Neural cell (in vitro differentiated cells): ENCODE results near the gene EIF4A2. TPM values are rescaled to one million over a fixed set of nuclear protein-coding genes. Genes with fewer than 3 reads are reported as not detected.

Experiments
- H2AFZ ChIP-seq: fragments of 200-600, 300-800 bp; sonication (generic), shearing (Covaris generic); 2 replicates; pipeline ENCODE4 v1.6.0; 2014; ENCODE audit warnings: low read depth, mild to moderate bottlenecking, antibody characterized with exemption, low read length, moderate library complexity
- H3F3A ChIP-seq: fragments of 200-600 bp; shearing (Covaris generic); 2 replicates; pipeline ENCODE4 v1.6.1; 2016; ENCODE audit warnings: mild to moderate bottlenecking, moderate library complexity, mixed read lengths, antibody characterized with exemption, low read length; ENCODE audit not compliant: insufficient read depth, poor library complexity, severe bottlenecking
- H3K27ac ChIP-seq: fragments of 200-600, 300-800 bp; sonication (generic), shearing (Covaris generic); 2 replicates; pipeline ENCODE4 v1.5.1; 2014; ENCODE audit warnings: mild to moderate bottlenecking, low read length, moderate library complexity
- H3K27me3 ChIP-seq: fragments of 300-800, 200-600 bp; sonication (generic), shearing (Covaris generic); 2 replicates; pipeline ENCODE4 v1.6.0; 2014; ENCODE audit warnings: mild to moderate bottlenecking, low read depth, low read length, moderate library complexity; ENCODE audit not compliant: insufficient read depth
- H3K36me3 ChIP-seq: fragments of 300-800, 200-600 bp; sonication (generic), shearing (Covaris generic); 2 replicates; pipeline ENCODE4 v1.5.1; 2014; ENCODE audit warnings: mild to moderate bottlenecking, antibody characterized with exemption, low read length, moderate library complexity; ENCODE audit not compliant: insufficient read depth
- H3K4me2 ChIP-seq: fragments of 300-800, 200-600 bp; sonication (generic), shearing (Covaris generic); 2 replicates; pipeline ENCODE4 v1.6.0; 2014; ENCODE audit warnings: mild to moderate bottlenecking, low read length
- H3K4me3 ChIP-seq: fragments of 300-800, 200-600 bp; sonication (generic), shearing (Covaris generic); 2 replicates; pipeline ENCODE4 v1.5.1; 2014; ENCODE audit warnings: mild to moderate bottlenecking, low read length, moderate library complexity
- H3K79me2 ChIP-seq: fragments of 200-600 bp; shearing (Covaris generic); replicated peaks from 2 replicates; pipeline ENCODE4 v1.6.0; 2014; ENCODE audit warnings: mild to moderate bottlenecking, low read length, moderate library complexity; ENCODE audit not compliant: insufficient read depth
- H3K9ac ChIP-seq: fragments of 300-800, 200-600 bp; sonication (generic), shearing (Covaris generic); 2 replicates; pipeline ENCODE4 v1.6.1; 2016; ENCODE audit warnings: mild to moderate bottlenecking, low read length, mixed read lengths
- H3K9me2 ChIP-seq: fragments of 200-600 bp; shearing (Covaris generic); 2 replicates; pipeline ENCODE4 v1.6.1; 2016; ENCODE audit warnings: mild to moderate bottlenecking, low read length, mixed read lengths; ENCODE audit not compliant: insufficient read depth
- H3K9me3 ChIP-seq: fragments of 200-600, 300-800 bp; sonication (generic), shearing (Covaris generic); 2 replicates; pipeline ENCODE4 v1.6.1; 2016; ENCODE audit warnings: mild to moderate bottlenecking, mixed run types, low read length, moderate library complexity, mixed read lengths
- H4K20me1 ChIP-seq: fragments of 200-600 bp; shearing (Covaris generic); 2 replicates; pipeline ENCODE4 v1.6.1; 2016; ENCODE audit warnings: mild to moderate bottlenecking, mixed run types; ENCODE audit not compliant: insufficient read depth
- CTCF ChIP-seq: fragments of 450-650 bp; IDR thresholded peaks from 2 replicates; pipeline ENCODE4 v1.5.1; 2014; ENCODE audit warnings: antibody characterized with exemption, mild to moderate bottlenecking, moderate library complexity; ENCODE audit not compliant: poor library complexity, severe bottlenecking
- EP300 ChIP-seq: fragments of 450-650 bp; conservative IDR thresholded peaks from 2 replicates; pipeline ENCODE4 v1.6.1; 2014; ENCODE audit warnings: antibody characterized with exemption, mild to moderate bottlenecking, moderate library complexity; ENCODE audit not compliant: poor library complexity, severe bottlenecking
- EZH2 ChIP-seq: fragments of 200-600, 300-800 bp; shearing (Covaris generic), sonication (generic); IDR thresholded peaks from 2 replicates; pipeline ENCODE4 v1.6.1; 2014; ENCODE audit warnings: antibody characterized with exemption, low read length, borderline replicate concordance, mild to moderate bottlenecking; ENCODE audit not compliant: insufficient read depth, poor library complexity, severe bottlenecking
- MXI1 ChIP-seq: fragments of 450-650 bp; conservative IDR thresholded peaks from 2 replicates; pipeline ENCODE4 v1.6.1; 2014; ENCODE audit warnings: antibody characterized with exemption, mild to moderate bottlenecking; ENCODE audit not compliant: poor library complexity, severe bottlenecking
- POLR2AphosphoS5 ChIP-seq: IDR thresholded peaks from 2 replicates; pipeline ENCODE4 v1.6.1; 2012
- RAD21 ChIP-seq: fragments of 450-650 bp; conservative IDR thresholded peaks from 2 replicates; pipeline ENCODE4 v1.6.1; 2014; ENCODE audit warnings: antibody characterized with exemption, mild to moderate bottlenecking, moderate library complexity
- REST ChIP-seq: IDR thresholded peaks from 2 replicates; pipeline ENCODE4 v1.6.1; 2012; ENCODE audit warnings: borderline replicate concordance
- SMC3 ChIP-seq: fragments of 450-650 bp; conservative IDR thresholded peaks from 2 replicates; pipeline ENCODE4 v1.6.1; 2014; ENCODE audit warnings: antibody characterized with exemption, mild to moderate bottlenecking, moderate library complexity; ENCODE audit not compliant: poor library complexity
- TAF1 ChIP-seq: IDR thresholded peaks from 2 replicates; pipeline ENCODE4 v1.6.1; 2012; ENCODE audit warnings: low read depth
- polyA plus RNA-seq: library from polyadenylated mRNA; depleted of rRNA; stranded (reverse); fragments of >200 nt; gene quantifications from 2 replicates; pipeline ENCODE4 v1.2.3, GENCODE V29; 2014

Gene EIF4A2
- polyA plus RNA-seq, 1 donor from 2014 or later = 3,298 TPM

- no peak overlapping the region for H3K4me2 ChIP-seq
- no peaks in the 10 kb centered on the region for H3K9me2 ChIP-seq
- no peak overlapping the region for H3K4me3 ChIP-seq
- H3K9ac ChIP-seq = no peak overlapping the region
- TF ChIP-seq SMC3 = no peak
- no peak for TF ChIP-seq TAF1
- no peak for TF ChIP-seq POLR2AphosphoS5
- TF ChIP-seq CTCF = no peak
- no peak for TF ChIP-seq REST
- TF ChIP-seq EP300 = no peak
- no peak for TF ChIP-seq MXI1
- no peak overlapping the region for H3K27ac ChIP-seq
- H3K9me3 ChIP-seq = no peaks in the 10 kb centered on the region
- H3K36me3 ChIP-seq = no peaks in the 10 kb centered on the region
- no peaks in the 10 kb centered on the region for H3K79me2 ChIP-seq
- H2AFZ ChIP-seq = no peak overlapping the region
- H3F3A ChIP-seq = no peaks in the 10 kb centered on the region
- no peaks in the 10 kb centered on the region for H3K27me3 ChIP-seq
- H4K20me1 ChIP-seq = no peaks in the 10 kb centered on the region
These were observed 31.9 kb upstream of the EIF4A2 start for GRCh38 chr3:186751480-186751879.

- Histone ChIP-seq H3K9ac (no peak overlapping the region), H3F3A (no peaks in the 10 kb centered on the region), H3K27ac (no peak overlapping the region), H3K36me3 (no peaks in the 10 kb centered on the region), H2AFZ (no peak overlapping the region), H3K9me3 (no peaks in the 10 kb centered on the region), H3K27me3 (no peaks in the 10 kb centered on the region), H3K4me3 (no peak overlapping the region), H3K9me2 (no peaks in the 10 kb centered on the region), H3K79me2 (no peaks in the 10 kb centered on the region), H4K20me1 (no peaks in the 10 kb centered on the region), H3K4me2 (no peak overlapping the region)
- TF ChIP-seq TAF1 = no peak
- TF ChIP-seq MXI1 = no peak
- no peak for TF ChIP-seq EZH2
- no peak for TF ChIP-seq REST
- no peak for TF ChIP-seq SMC3
- no peak for TF ChIP-seq EP300
- TF ChIP-seq CTCF = no peak
- TF ChIP-seq RAD21 = no peak
- TF ChIP-seq POLR2AphosphoS5 = no peak
These were observed 29.4 kb upstream of the EIF4A2 start for GRCh38 chr3:186754006-186754405.
